ENCODE results near the gene CARHSP1. TPM values are rescaled to one million over a fixed set of nuclear protein-coding genes. Genes with fewer than 3 reads are reported as not detected.
"Not testable (repeated sequence)": the region's sequence is repeated elsewhere in the genome, so short reads cannot be mapped to it uniquely, and the experiment has no call there.

The CARHSP1 gene
- polyA plus RNA-seq, 1 experiment = 65.5 TPM

GRCh38 chr16:8808009-8808408, 60.8 kb downstream of the CARHSP1 start:
- H3K4me3 ChIP-seq (ENCODE audit: low read depth, low read length) = no peak overlapping the region
- ChIA-PET POLR2A (interaction anchor here (0.8 kb wide), 1 partner anchor 10 kb away, joined by 13 read pairs; the partner anchor contains the start of genes PMM2 and TMEM186), CTCF (interaction anchor here (0.6 kb wide), 1 partner anchor 9 kb away, joined by 3 read pairs; no protein-coding TSS in a partner anchor)
- H3K9me3 ChIP-seq (ENCODE audit: control insufficient read depth, insufficient read depth, low read length) = no peaks in the 10 kb centered on the region
- TF ChIP-seq, protein P1, sequence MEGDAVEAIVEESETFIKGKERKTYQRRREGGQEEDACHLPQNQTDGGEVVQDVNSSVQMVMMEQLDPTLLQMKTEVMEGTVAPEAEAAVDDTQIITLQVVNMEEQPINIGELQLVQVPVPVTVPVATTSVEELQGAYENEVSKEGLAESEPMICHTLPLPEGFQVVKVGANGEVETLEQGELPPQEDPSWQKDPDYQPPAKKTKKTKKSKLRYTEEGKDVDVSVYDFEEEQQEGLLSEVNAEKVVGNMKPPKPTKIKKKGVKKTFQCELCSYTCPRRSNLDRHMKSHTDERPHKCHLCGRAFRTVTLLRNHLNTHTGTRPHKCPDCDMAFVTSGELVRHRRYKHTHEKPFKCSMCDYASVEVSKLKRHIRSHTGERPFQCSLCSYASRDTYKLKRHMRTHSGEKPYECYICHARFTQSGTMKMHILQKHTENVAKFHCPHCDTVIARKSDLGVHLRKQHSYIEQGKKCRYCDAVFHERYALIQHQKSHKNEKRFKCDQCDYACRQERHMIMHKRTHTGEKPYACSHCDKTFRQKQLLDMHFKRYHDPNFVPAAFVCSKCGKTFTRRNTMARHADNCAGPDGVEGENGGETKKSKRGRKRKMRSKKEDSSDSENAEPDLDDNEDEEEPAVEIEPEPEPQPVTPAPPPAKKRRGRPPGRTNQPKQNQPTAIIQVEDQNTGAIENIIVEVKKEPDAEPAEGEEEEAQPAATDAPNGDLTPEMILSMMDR (IDR thresholded peaks at IDR 0.05; ENCODE audit: low read depth, low read length) = no peak
- DNase-seq (ENCODE audit: low read depth, low spot score) = no peak
- H3K27ac ChIP-seq (ENCODE audit: low read depth, low read length) = no peak overlapping the region
- no peaks in the 10 kb centered on the region for H3K27me3 ChIP-seq (ENCODE audit: control insufficient read depth, insufficient read depth, low read length)

- Histone ChIP-seq H3K27me3 (ENCODE audit: control insufficient read depth, insufficient read depth, low read length) (no peaks in the 10 kb centered on the region), H3K4me3 (ENCODE audit: low read depth, low read length) (no peak overlapping the region), H3K27ac (ENCODE audit: low read depth, low read length) (no peak overlapping the region), H3K9me3 (ENCODE audit: control insufficient read depth, insufficient read depth, low read length) (no peaks in the 10 kb centered on the region)
- ChIA-PET CTCF (interaction anchor here (1.0 kb wide), 1 partner anchor 201 kb away, joined by 3 read pairs; no protein-coding TSS in a partner anchor), POLR2A (no interaction called here)
- no peak for DNase-seq (ENCODE audit: low read depth, low spot score)
- TF ChIP-seq, protein P1 (IDR thresholded peaks at IDR 0.05; ENCODE audit: low read depth, low read length) = no peak
Measured at GRCh38 chr16:8807189-8807588, 61.6 kb downstream of the CARHSP1 start.

DNA sequence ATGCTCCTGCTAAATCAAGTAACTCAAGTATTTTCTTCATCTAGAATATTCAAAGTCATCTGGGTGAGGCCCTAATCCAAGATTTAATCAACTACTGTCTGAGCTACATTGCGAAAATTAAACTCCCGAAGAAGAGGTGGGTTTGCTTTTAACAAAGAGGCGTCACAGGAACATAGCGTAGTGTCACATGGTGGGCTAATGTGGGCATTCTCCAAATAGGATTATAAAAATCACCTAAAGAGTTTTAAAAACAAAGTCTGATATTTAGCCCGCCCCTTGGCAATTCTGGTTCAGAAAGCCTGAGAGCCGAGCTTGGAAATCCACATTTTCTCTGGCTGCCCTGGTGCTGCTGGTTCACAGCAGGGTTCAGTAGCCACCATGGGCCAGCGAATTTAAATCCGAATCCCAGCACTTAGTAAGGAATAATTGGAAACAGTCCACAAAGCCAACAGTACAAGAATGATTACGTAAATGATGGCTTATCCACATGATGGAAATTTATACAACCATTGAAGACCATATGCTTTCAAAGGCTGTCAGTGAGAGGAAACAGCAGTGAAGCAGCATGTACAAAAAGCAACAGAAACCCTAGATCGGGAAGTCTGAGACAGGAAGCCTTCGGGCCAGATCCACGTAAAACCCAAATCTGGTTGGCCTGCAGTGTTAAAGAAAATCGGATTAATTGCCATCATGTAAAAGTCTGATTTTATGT, 62.4 kb downstream of the CARHSP1 start:
- Histone ChIP-seq H3K27me3 (ENCODE audit: control insufficient read depth, insufficient read depth, low read length) (no peaks in the 10 kb centered on the region), H3K27ac (ENCODE audit: low read depth, low read length) (no peak overlapping the region), H3K9me3 (ENCODE audit: control insufficient read depth, insufficient read depth, low read length) (no peaks in the 10 kb centered on the region), H3K4me3 (ENCODE audit: low read depth, low read length) (no peak overlapping the region)
- ChIA-PET POLR2A (no interaction called here), CTCF (interaction anchor here (1.0 kb wide), 1 partner anchor 202 kb away, joined by 3 read pairs; no protein-coding TSS in a partner anchor)
- TF ChIP-seq, protein P1 (IDR thresholded peaks at IDR 0.05; ENCODE audit: low read depth, low read length) = no peak
- DNase-seq (ENCODE audit: low read depth, low spot score) = no peak

- ChIA-PET CTCF (interaction anchor here (0.7 kb wide), 1 partner anchor 192 kb away, joined by 7 read pairs; no protein-coding TSS in a partner anchor), POLR2A (no interaction called here)
- DNase-seq (ENCODE audit: low read depth, low spot score) = no peak
- Histone ChIP-seq H3K9me3 (ENCODE audit: control insufficient read depth, insufficient read depth, low read length) (no peaks in the 10 kb centered on the region), H3K27ac (ENCODE audit: low read depth, low read length) (no peak overlapping the region), H3K4me3 (ENCODE audit: low read depth, low read length) (no peak overlapping the region), H3K27me3 (ENCODE audit: control insufficient read depth, insufficient read depth, low read length) (no peaks in the 10 kb centered on the region)
- TF ChIP-seq, protein P1 (IDR thresholded peaks at IDR 0.05; ENCODE audit: low read depth, low read length) = no peak
Measured at GRCh38 chr16:8804313-8804712, 64.5 kb downstream of the CARHSP1 start.

- CTCF ChIA-PET = interaction anchor here (0.7 to 1.6 kb wide), 2 partner anchors 76 to 193 kb away, joined by 4 to 7 read pairs; no protein-coding TSS in a partner anchor
- H3K4me3 ChIP-seq (ENCODE audit: low read depth, low read length); H3K27ac ChIP-seq (ENCODE audit: low read depth, low read length); H3K9me3 ChIP-seq (ENCODE audit: control insufficient read depth, insufficient read depth, low read length); DNase-seq (ENCODE audit: low read depth, low spot score); H3K27me3 ChIP-seq (ENCODE audit: control insufficient read depth, insufficient read depth, low read length); POLR2A ChIA-PET: not testable (repeated sequence)
Measured at GRCh38 chr16:8803733-8804132, 65.1 kb downstream of the CARHSP1 start.

Other genes starting within 250 kb of the CARHSP1 start
- 39.7 and 46.3 TPM in 2 replicates for gene METTL22, start 247.3 kb downstream of the CARHSP1 start, polyA plus RNA-seq (2011; rRNA removed)
- gene ABAT, start 194.4 kb downstream of the CARHSP1 start, polyA plus RNA-seq (2011; rRNA removed) = 6.6 and 7.2 TPM in 2 replicates
- 7.2 and 7.7 TPM in 2 replicates for gene TMEM186, start 71.4 kb downstream of the CARHSP1 start, polyA plus RNA-seq (2011; rRNA removed)
- 37.0 TPM in 2 replicates for gene PMM2, start 71.2 kb downstream of the CARHSP1 start, polyA plus RNA-seq (2011; rRNA removed)
- gene LITAFD, start 13.3 kb upstream of the CARHSP1 start, polyA plus RNA-seq (2011; rRNA removed) = not detected in 2 replicates
- gene USP7, start 94.9 kb upstream of the CARHSP1 start, polyA plus RNA-seq (2011; rRNA removed) = 26.9 and 35.5 TPM in 2 replicates
- 38.1 and 40.3 TPM in 2 replicates for gene HAPSTR1, start 222.6 kb upstream of the CARHSP1 start, polyA plus RNA-seq (2011; rRNA removed)

All from AG04450 (cell line).